Memory B cell (primary cell): ENCODE measurements around the gene POTEG.
"Not testable (repeated sequence)": the region's sequence is repeated elsewhere in the genome, so short reads cannot be mapped to it uniquely, and the experiment has no call there.

Experiments
- ATAC-seq: fragments of 150-1000 bp; cut with Tn5 transposase; 2 replicates; pipeline ENCODE4 v1.10.0; 2021; ENCODE audit warnings: low read depth, mild to moderate bottlenecking, moderate library complexity
- DNase-seq, 2 donors: peaks; one replicate each; pipeline ENCODE4 v3.0.0; 2022; ENCODE audit warnings: low spot score in 2 of 2
- H3K27ac Mint-ChIP-seq: one replicate; pipeline ENCODE4 v1.8.0; 2022; ENCODE audit warnings: mild to moderate bottlenecking, moderate library complexity, mixed read lengths
- H3K27me3 Mint-ChIP-seq: one replicate; pipeline ENCODE4 v1.8.0; 2022; ENCODE audit warnings: mixed read lengths
- H3K36me3 Mint-ChIP-seq: one replicate; pipeline ENCODE4 v1.8.0; 2022; ENCODE audit warnings: mild to moderate bottlenecking, mixed read lengths
- H3K4me1 Mint-ChIP-seq: one replicate; pipeline ENCODE4 v1.8.0; 2022; ENCODE audit warnings: mixed read lengths
- H3K4me3 Mint-ChIP-seq: one replicate; pipeline ENCODE4 v1.8.0; 2022; ENCODE audit warnings: mild to moderate bottlenecking, moderate library complexity, mixed read lengths
- H3K9me3 Mint-ChIP-seq: one replicate; pipeline ENCODE4 v1.8.0; 2022; ENCODE audit warnings: mixed read lengths

Gene POTEG

GRCh38 chr14:19434241-19434640 is at the start of gene POTEG:
POTEG (minus strand) TSS chr14:19434341; CDS start chr14:19434289, 52 bp downstream.
- DNase-seq, H3K4me3 Mint-ChIP-seq, H3K27me3 Mint-ChIP-seq, H3K27ac Mint-ChIP-seq, H3K36me3 Mint-ChIP-seq, H3K9me3 Mint-ChIP-seq, ATAC-seq, H3K4me1 Mint-ChIP-seq: not testable (repeated sequence)

- ATAC-seq: not testable (repeated sequence)
These were observed 48.0 kb upstream of the POTEG start for GRCh38 chr14:19482093-19482492.

GRCh38 chr14:19481421-19481820 is 47.3 kb upstream of the POTEG start:
- H3K4me3 Mint-ChIP-seq, H3K27me3 Mint-ChIP-seq, ATAC-seq, H3K27ac Mint-ChIP-seq, DNase-seq, H3K4me1 Mint-ChIP-seq, H3K36me3 Mint-ChIP-seq, H3K9me3 Mint-ChIP-seq: not testable (repeated sequence)

More at GRCh38 chr14:19482093-19482492, 48.0 kb upstream of the POTEG start:
- H3K36me3 Mint-ChIP-seq, DNase-seq, H3K4me1 Mint-ChIP-seq, H3K27me3 Mint-ChIP-seq, H3K4me3 Mint-ChIP-seq, H3K27ac Mint-ChIP-seq, H3K9me3 Mint-ChIP-seq: not testable (repeated sequence)

- H3K4me3 Mint-ChIP-seq, H3K27me3 Mint-ChIP-seq, H3K9me3 Mint-ChIP-seq, H3K36me3 Mint-ChIP-seq, H3K27ac Mint-ChIP-seq, DNase-seq, ATAC-seq, H3K4me1 Mint-ChIP-seq: not testable (repeated sequence)
These were observed 46.4 kb upstream of the POTEG start for GRCh38 chr14:19480491-19480890.

GRCh38 chr14:19445761-19446160 is 11.6 kb upstream of the POTEG start:
- not testable (repeated sequence) for H3K4me3 Mint-ChIP-seq, H3K9me3 Mint-ChIP-seq, H3K27me3 Mint-ChIP-seq, DNase-seq, H3K36me3 Mint-ChIP-seq, H3K27ac Mint-ChIP-seq, ATAC-seq, H3K4me1 Mint-ChIP-seq

GRCh38 chr14:19439826-19440225 is 5.7 kb upstream of the POTEG start:
- H3K36me3 Mint-ChIP-seq, ATAC-seq, H3K4me3 Mint-ChIP-seq, H3K27me3 Mint-ChIP-seq, H3K27ac Mint-ChIP-seq, H3K9me3 Mint-ChIP-seq, H3K4me1 Mint-ChIP-seq, DNase-seq: not testable (repeated sequence)

- not testable (repeated sequence) for ATAC-seq
These were observed 5.1 kb upstream of the POTEG start for GRCh38 chr14:19439219-19439618.

GRCh38 chr14:19437126-19437443 is 2.9 kb upstream of the POTEG start:
- not testable (repeated sequence) for H3K36me3 Mint-ChIP-seq, H3K27me3 Mint-ChIP-seq, ATAC-seq, H3K4me1 Mint-ChIP-seq, H3K27ac Mint-ChIP-seq, DNase-seq, H3K4me3 Mint-ChIP-seq, H3K9me3 Mint-ChIP-seq

More at GRCh38 chr14:19439219-19439618, 5.1 kb upstream of the POTEG start:
- not testable (repeated sequence) for H3K27ac Mint-ChIP-seq, H3K9me3 Mint-ChIP-seq, H3K36me3 Mint-ChIP-seq, H3K4me3 Mint-ChIP-seq, H3K27me3 Mint-ChIP-seq, H3K4me1 Mint-ChIP-seq, DNase-seq

GRCh38 chr14:19436311-19437125 is 2.4 kb upstream of the POTEG start:
- H3K4me1 Mint-ChIP-seq, ATAC-seq, H3K27ac Mint-ChIP-seq, H3K27me3 Mint-ChIP-seq, H3K9me3 Mint-ChIP-seq, H3K36me3 Mint-ChIP-seq, H3K4me3 Mint-ChIP-seq, DNase-seq: not testable (repeated sequence)

GRCh38 chr14:19435852-19436251 is 1.7 kb upstream of the POTEG start:
- not testable (repeated sequence) for H3K36me3 Mint-ChIP-seq, DNase-seq

GRCh38 chr14:19434891-19435290 is 750 bp upstream of the POTEG start:
- DNase-seq, H3K4me1 Mint-ChIP-seq, H3K4me3 Mint-ChIP-seq, H3K27me3 Mint-ChIP-seq, H3K27ac Mint-ChIP-seq, H3K9me3 Mint-ChIP-seq, ATAC-seq, H3K36me3 Mint-ChIP-seq: not testable (repeated sequence)

More at GRCh38 chr14:19435852-19436251, 1.7 kb upstream of the POTEG start:
- H3K4me1 Mint-ChIP-seq, H3K9me3 Mint-ChIP-seq, H3K27me3 Mint-ChIP-seq, H3K27ac Mint-ChIP-seq, H3K4me3 Mint-ChIP-seq, ATAC-seq: not testable (repeated sequence)

- H3K27ac Mint-ChIP-seq, H3K9me3 Mint-ChIP-seq, H3K4me3 Mint-ChIP-seq, H3K36me3 Mint-ChIP-seq, DNase-seq, H3K27me3 Mint-ChIP-seq, H3K4me1 Mint-ChIP-seq, ATAC-seq: not testable (repeated sequence)
These were observed 376 bp downstream of the POTEG start for GRCh38 chr14:19433765-19434164.

GRCh38 chr14:19408519-19408918 is 25.6 kb downstream of the POTEG start:
- not testable (repeated sequence) for H3K9me3 Mint-ChIP-seq, ATAC-seq, H3K27me3 Mint-ChIP-seq, H3K4me3 Mint-ChIP-seq, DNase-seq, H3K27ac Mint-ChIP-seq, H3K36me3 Mint-ChIP-seq, H3K4me1 Mint-ChIP-seq

- ATAC-seq, H3K9me3 Mint-ChIP-seq, H3K27ac Mint-ChIP-seq: not testable (repeated sequence)
These were observed 32.0 kb downstream of the POTEG start for GRCh38 chr14:19402097-19402496.

GRCh38 chr14:19394727-19395126 is 39.4 kb downstream of the POTEG start:
- not testable (repeated sequence) for H3K27me3 Mint-ChIP-seq

More at GRCh38 chr14:19402097-19402496, 32.0 kb downstream of the POTEG start:
- not testable (repeated sequence) for H3K4me1 Mint-ChIP-seq, H3K27me3 Mint-ChIP-seq, H3K4me3 Mint-ChIP-seq, H3K36me3 Mint-ChIP-seq, DNase-seq

More at GRCh38 chr14:19394727-19395126, 39.4 kb downstream of the POTEG start:
- H3K4me1 Mint-ChIP-seq, H3K27ac Mint-ChIP-seq, ATAC-seq, DNase-seq, H3K36me3 Mint-ChIP-seq, H3K4me3 Mint-ChIP-seq, H3K9me3 Mint-ChIP-seq: not testable (repeated sequence)
